ENCODE results near the gene LTF. TPM values are rescaled to one million over a fixed set of nuclear protein-coding genes. Genes with fewer than 3 reads are reported as not detected.

LTF gene
- total and polyA plus RNA-seq, 2 donors (not counting 1 experiment from before 2014, with no cell fraction given): 0.22 TPM; not detected in 1

- Histone ChIP-seq H3K4me1 (ENCODE audit: control insufficient read depth in 2 of 2, insufficient read depth in 2 of 2, low read length in 2 of 2) (peaks cover 9 to 11% of the 10 kb centered on the region in 2 donors), H3K9me3 (ENCODE audit: control extremely low read depth in 1 of 3, control insufficient read depth in 2 of 3, insufficient read depth in 1 of 3, low read length in 2 of 3) (no peaks in the 10 kb centered on the region), H3K36me3 (replicated peaks in 1 of 2; ENCODE audit: control extremely low read depth in 1 of 2, control insufficient read depth in 1 of 2, extremely low read depth in 1 of 2, insufficient read depth in 2 of 2, low read length in 1 of 2) (no peaks in the 10 kb centered on the region), H3K9ac (ENCODE audit: low read length) (no peak overlapping the region), H3K4me3 (ENCODE audit: control extremely low read depth in 1 of 5, extremely low read depth in 1 of 5, insufficient read depth in 1 of 5, low read depth in 2 of 5, low read length in 4 of 5) (no peak overlapping the region), H4K20me1 (ENCODE audit: control insufficient read depth, insufficient read depth, low read length, poor library complexity, severe bottlenecking) (no peaks in the 10 kb centered on the region), H3K4me2 (replicated peaks; ENCODE audit: low read depth, low read length, poor library complexity, severe bottlenecking) (no peak overlapping the region), H3K27ac (ENCODE audit: low read length in 2 of 2) (no peak overlapping the region), H3K27me3 (replicated peaks in 1 of 4; ENCODE audit: control extremely low read depth in 1 of 4, control insufficient read depth in 3 of 4, insufficient read depth in 4 of 4, low read length in 3 of 4) (peaks cover 0 to 8% (median 4%) of the 10 kb centered on the region in 4 experiments), H3K79me2 (ENCODE audit: control insufficient read depth, insufficient read depth, low read length) (no peaks in the 10 kb centered on the region), H2AFZ (ENCODE audit: insufficient read depth, low read depth, low read length, poor library complexity, severe bottlenecking) (no peak overlapping the region)
- Mint-ChIP-seq H3K27ac (no peak overlapping the region), H3K27me3 (peaks cover 7% of the 10 kb centered on the region), H3K4me3 (no peak overlapping the region), H3K9me3 (ENCODE audit: insufficient read depth) (no peaks in the 10 kb centered on the region), H3K4me1 (peaks cover 9% of the 10 kb centered on the region)
- intact Hi-C loops (cut with micrococcal nuclease): loop anchor here (10.0 kb wide), 1 partner anchor 209 kb away; the partner anchor contains the start of gene ALS2CL
- ATAC-seq (ENCODE audit: low read depth): no peak
- CTCF ChIA-PET: interaction anchor here (0.9 to 9.1 kb wide), 3 partner anchors 54 to 165 kb away, joined by 3 to 253 read pairs (median 156); no protein-coding TSS in a partner anchor
- POLR2A ChIA-PET: no interaction called here
- DNase-seq: no peak
- WGBS (ENCODE audit: insufficient coverage): 100% methylated on average over 2 of the region's 4 CpGs
- TF ChIP-seq EZH2 (IDR thresholded peaks at IDR 0.05; ENCODE audit: borderline replicate concordance, insufficient read depth, low read depth, low read length, poor library complexity, severe bottlenecking) (no peak), CTCF (IDR thresholded peaks at IDR 0.05) (no peak)
Measured at GRCh38 chr3:46485779-46486175, 21.1 kb upstream of the LTF start.

GRCh38 chr3:46484911-46485778 is 20.4 kb upstream of the LTF start:
- Histone ChIP-seq H3K27ac (ENCODE audit: low read length in 2 of 2) (no peak overlapping the region), H3K36me3 (replicated peaks in 1 of 2; ENCODE audit: control extremely low read depth in 1 of 2, control insufficient read depth in 1 of 2, extremely low read depth in 1 of 2, insufficient read depth in 2 of 2, low read length in 1 of 2) (no peaks in the 10 kb centered on the region), H3K79me2 (ENCODE audit: control insufficient read depth, insufficient read depth, low read length) (no peaks in the 10 kb centered on the region), H3K9ac (ENCODE audit: low read length) (no peak overlapping the region), H3K9me3 (ENCODE audit: control extremely low read depth in 1 of 3, control insufficient read depth in 2 of 3, insufficient read depth in 1 of 3, low read length in 2 of 3) (no peaks in the 10 kb centered on the region), H2AFZ (ENCODE audit: insufficient read depth, low read depth, low read length, poor library complexity, severe bottlenecking) (no peak overlapping the region), H3K4me3 (ENCODE audit: control extremely low read depth in 1 of 5, extremely low read depth in 1 of 5, insufficient read depth in 1 of 5, low read depth in 2 of 5, low read length in 4 of 5) (no peak overlapping the region), H3K4me1 (ENCODE audit: control insufficient read depth in 2 of 2, insufficient read depth in 2 of 2, low read length in 2 of 2) (peaks cover 9 to 11% of the 10 kb centered on the region in 2 donors), H3K4me2 (replicated peaks; ENCODE audit: low read depth, low read length, poor library complexity, severe bottlenecking) (no peak overlapping the region), H3K27me3 (replicated peaks in 1 of 4; ENCODE audit: control extremely low read depth in 1 of 4, control insufficient read depth in 3 of 4, insufficient read depth in 4 of 4, low read length in 3 of 4) (peaks cover 0 to 12% (median 6%) of the 10 kb centered on the region in 4 experiments), H4K20me1 (ENCODE audit: control insufficient read depth, insufficient read depth, low read length, poor library complexity, severe bottlenecking) (no peaks in the 10 kb centered on the region)
- H3K9me3 Mint-ChIP-seq (ENCODE audit: insufficient read depth): no peaks in the 10 kb centered on the region
- 73% methylated on average over 8 of the region's 10 CpGs for WGBS (ENCODE audit: insufficient coverage)
- DNase-seq (no peak), ATAC-seq (ENCODE audit: low read depth) (no peak)
- TF ChIP-seq CTCF (IDR thresholded peaks at IDR 0.05): no peak
- no peak for TF ChIP-seq EZH2 (IDR thresholded peaks at IDR 0.05; ENCODE audit: borderline replicate concordance, insufficient read depth, low read depth, low read length, poor library complexity, severe bottlenecking)
- POLR2A ChIA-PET: no interaction called here
- CTCF ChIA-PET: interaction anchor here (0.9 to 9.1 kb wide), 4 partner anchors 55 to 166 kb away, joined by 3 to 253 read pairs (median 86); no protein-coding TSS in a partner anchor
- no peak overlapping the region for H3K27ac Mint-ChIP-seq
- intact Hi-C loops (cut with micrococcal nuclease): loop anchor here (10.0 kb wide), 1 partner anchor 210 kb away; the partner anchor contains the start of gene ALS2CL
- H3K27me3 Mint-ChIP-seq: peaks cover 12% of the 10 kb centered on the region
- H3K4me1 Mint-ChIP-seq: peaks cover 9% of the 10 kb centered on the region
- H3K4me3 Mint-ChIP-seq: no peak overlapping the region
